ENCODE data around the gene PLCG2.

- TF ChIP-seq CTCF (IDR thresholded peaks at IDR 0.05) = no peak
- TF ChIP-seq POLR2A (IDR thresholded peaks at IDR 0.05) = no peak
Observed at GRCh38 chr16:81795193-81795592, 16.1 kb downstream of the PLCG2 start.
